Measurements from ENCODE around the gene FSHR.

The FSHR gene

DNA sequence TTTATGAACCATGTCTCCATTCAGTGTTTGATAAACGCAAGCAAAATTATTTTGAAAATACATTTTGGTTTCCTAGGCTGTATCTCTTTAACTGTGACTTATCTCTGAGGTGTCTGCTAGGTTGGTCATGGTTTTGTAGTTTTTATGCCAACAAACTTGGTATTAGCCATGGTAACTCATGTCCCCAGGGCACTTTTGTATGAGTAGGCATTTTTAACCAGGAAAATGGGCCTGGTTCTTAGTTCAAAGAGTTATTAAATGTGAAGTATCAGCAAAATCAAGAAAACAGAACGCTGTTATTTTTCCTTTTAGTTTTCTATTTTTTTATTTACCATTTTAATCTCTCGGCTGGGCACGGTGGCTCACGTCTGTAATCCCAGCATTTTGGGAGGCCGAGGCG, 219.5 kb downstream of the FSHR start:
- no peak for DNase-seq
- Histone ChIP-seq H3K27me3 (no peaks in the 10 kb centered on the region), H3K4me3 (ENCODE audit: low read depth, low read length) (no peak overlapping the region), H3K4me1 (peaks cover 5% of the 10 kb centered on the region), H3K36me3 (no peaks in the 10 kb centered on the region), H3K9me3 (no peaks in the 10 kb centered on the region)
- TF ChIP-seq, protein P1, sequence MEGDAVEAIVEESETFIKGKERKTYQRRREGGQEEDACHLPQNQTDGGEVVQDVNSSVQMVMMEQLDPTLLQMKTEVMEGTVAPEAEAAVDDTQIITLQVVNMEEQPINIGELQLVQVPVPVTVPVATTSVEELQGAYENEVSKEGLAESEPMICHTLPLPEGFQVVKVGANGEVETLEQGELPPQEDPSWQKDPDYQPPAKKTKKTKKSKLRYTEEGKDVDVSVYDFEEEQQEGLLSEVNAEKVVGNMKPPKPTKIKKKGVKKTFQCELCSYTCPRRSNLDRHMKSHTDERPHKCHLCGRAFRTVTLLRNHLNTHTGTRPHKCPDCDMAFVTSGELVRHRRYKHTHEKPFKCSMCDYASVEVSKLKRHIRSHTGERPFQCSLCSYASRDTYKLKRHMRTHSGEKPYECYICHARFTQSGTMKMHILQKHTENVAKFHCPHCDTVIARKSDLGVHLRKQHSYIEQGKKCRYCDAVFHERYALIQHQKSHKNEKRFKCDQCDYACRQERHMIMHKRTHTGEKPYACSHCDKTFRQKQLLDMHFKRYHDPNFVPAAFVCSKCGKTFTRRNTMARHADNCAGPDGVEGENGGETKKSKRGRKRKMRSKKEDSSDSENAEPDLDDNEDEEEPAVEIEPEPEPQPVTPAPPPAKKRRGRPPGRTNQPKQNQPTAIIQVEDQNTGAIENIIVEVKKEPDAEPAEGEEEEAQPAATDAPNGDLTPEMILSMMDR (IDR thresholded peaks at IDR 0.05; ENCODE audit: low read depth, low read length): no peak

- TF ChIP-seq, protein P1 (IDR thresholded peaks at IDR 0.05; ENCODE audit: low read depth, low read length): no peak
- H3K36me3 ChIP-seq: no peaks in the 10 kb centered on the region
- no peaks in the 10 kb centered on the region for H3K9me3 ChIP-seq
- peaks cover 5% of the 10 kb centered on the region for H3K4me1 ChIP-seq
- H3K4me3 ChIP-seq (ENCODE audit: low read depth, low read length): no peak overlapping the region; the same call in 1 of the 2 replicates
- DNase-seq: peak; percentile 20
- H3K27me3 ChIP-seq: no peaks in the 10 kb centered on the region
These were observed 220.4 kb downstream of the FSHR start for GRCh38 chr2:48933828-48934497.

GRCh38 chr2:48932667-48933066, 221.6 kb downstream of the FSHR start:
- no peaks in the 10 kb centered on the region for H3K9me3 ChIP-seq
- peaks cover 5% of the 10 kb centered on the region for H3K4me1 ChIP-seq
- TF ChIP-seq, protein P1 (IDR thresholded peaks at IDR 0.05; ENCODE audit: low read depth, low read length): no peak
- no peaks in the 10 kb centered on the region for H3K36me3 ChIP-seq
- no peak overlapping the region for H3K4me3 ChIP-seq (ENCODE audit: low read depth, low read length)
- no peak for DNase-seq
- no peaks in the 10 kb centered on the region for H3K27me3 ChIP-seq

DNA sequence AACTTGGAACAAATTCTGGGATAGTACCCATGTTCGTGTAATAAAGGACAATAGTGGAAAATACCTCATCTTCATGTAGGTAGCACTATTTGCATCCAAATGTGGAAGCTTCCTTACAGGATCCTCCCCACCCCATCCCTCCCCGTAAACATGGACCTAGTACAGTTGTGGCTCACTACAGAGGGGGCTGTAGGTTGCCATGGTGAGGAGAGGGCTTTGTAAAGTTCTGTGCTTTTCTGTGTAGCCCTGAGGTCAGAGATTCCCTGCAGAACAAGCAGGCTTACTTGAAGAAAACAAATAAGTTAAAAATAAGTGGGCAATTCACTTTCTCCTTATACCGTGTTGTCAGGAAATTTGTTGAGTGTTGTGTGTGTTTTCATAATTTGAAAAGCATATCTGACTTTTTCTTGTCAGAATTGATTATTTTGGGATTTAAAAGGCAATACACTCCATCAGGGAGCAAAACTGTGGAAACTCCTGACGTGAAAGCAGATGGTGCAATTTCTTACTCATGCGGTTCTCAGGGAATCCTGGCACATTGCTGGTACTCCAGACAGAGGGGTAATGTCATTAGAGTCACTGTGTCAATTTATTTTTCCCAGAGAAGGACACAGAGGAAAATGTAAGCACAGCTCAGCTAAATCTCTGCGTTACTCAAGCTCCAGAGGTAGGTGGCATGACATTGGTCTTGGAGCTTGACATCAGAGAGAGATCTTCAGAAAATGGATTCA, 224.6 kb downstream of the FSHR start:
- Histone ChIP-seq H3K4me1 (peaks cover 5% of the 10 kb centered on the region), H3K4me3 (ENCODE audit: low read depth, low read length) (no peak overlapping the region), H3K36me3 (no peaks in the 10 kb centered on the region), H3K27me3 (no peaks in the 10 kb centered on the region), H3K9me3 (no peaks in the 10 kb centered on the region)
- DNase-seq: no peak
- TF ChIP-seq, protein P1 (IDR thresholded peaks at IDR 0.05; ENCODE audit: low read depth, low read length): no peak

- Histone ChIP-seq H3K4me3 (ENCODE audit: low read depth, low read length) (no peak overlapping the region), H3K36me3 (no peaks in the 10 kb centered on the region), H3K9me3 (no peaks in the 10 kb centered on the region), H3K27me3 (no peaks in the 10 kb centered on the region), H3K4me1 (no peaks in the 10 kb centered on the region)
- TF ChIP-seq, protein P1 (IDR thresholded peaks at IDR 0.05; ENCODE audit: low read depth, low read length): no peak
- DNase-seq: no peak
These were observed 227.0 kb downstream of the FSHR start for GRCh38 chr2:48927355-48927754.

DNA sequence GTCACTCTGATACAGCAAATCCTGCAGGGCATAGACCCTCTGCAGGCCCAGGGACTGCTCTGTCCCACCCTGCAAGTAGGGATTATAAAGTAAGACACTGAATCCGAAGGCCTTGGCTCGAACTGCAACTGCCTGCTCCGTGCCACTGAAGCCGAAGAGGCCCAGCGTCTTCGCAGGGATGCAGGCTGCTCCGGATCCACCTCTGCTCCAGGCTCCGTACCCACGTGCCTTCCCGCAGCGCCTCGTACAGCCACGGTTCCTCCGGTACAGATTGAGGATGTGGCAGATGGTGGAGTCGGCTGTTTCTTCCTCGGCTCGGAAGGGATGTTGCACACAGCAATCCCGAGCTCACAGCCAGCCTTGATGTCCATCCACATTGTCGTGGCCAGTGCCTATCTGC, 238.4 kb downstream of the FSHR start:
- Histone ChIP-seq H3K4me3 (ENCODE audit: low read depth, low read length) (no peak overlapping the region), H3K36me3 (no peaks in the 10 kb centered on the region), H3K4me1 (no peaks in the 10 kb centered on the region), H3K27me3 (no peaks in the 10 kb centered on the region), H3K9me3 (no peaks in the 10 kb centered on the region)
- TF ChIP-seq, protein P1 (IDR thresholded peaks at IDR 0.05; ENCODE audit: low read depth, low read length): no peak
- DNase-seq: no peak
